Stomach smooth muscle (tissue), 2 donors: Measurements from ENCODE around the gene CLK3.

Source experiments
- H3K27ac ChIP-seq: one replicate; pipeline ENCODE4 v1.7.0; 2013; ENCODE audit warnings: mild to moderate bottlenecking, low read length, inconsistent platforms
- H3K27me3 ChIP-seq, 2 donors: one replicate each; pipeline ENCODE4 v1.7.0; 2013; ENCODE audit warnings: low read length in 2 of 2; ENCODE audit not compliant: insufficient read depth in 2 of 2, control insufficient read depth in 1 of 2
- H3K36me3 ChIP-seq, 2 donors: one replicate each; pipeline ENCODE4 v1.7.0; 2013; ENCODE audit warnings: low read length in 2 of 2; ENCODE audit not compliant: control insufficient read depth in 2 of 2, insufficient read depth in 2 of 2
- H3K4me1 ChIP-seq: one replicate; pipeline ENCODE4 v1.7.0; 2013; ENCODE audit warnings: low read length; ENCODE audit not compliant: control insufficient read depth, insufficient read depth
- H3K4me3 ChIP-seq, 2 donors: one replicate each; pipeline ENCODE4 v1.7.0; 2013; ENCODE audit warnings: low read length in 2 of 2
- H3K9ac ChIP-seq, 2 donors: one replicate each; pipeline ENCODE4 v1.7.0; 2013; ENCODE audit warnings: low read length in 2 of 2, mild to moderate bottlenecking in 1 of 2
- H3K9me3 ChIP-seq, 2 donors: one replicate each; pipeline ENCODE4 v1.7.0; 2013; ENCODE audit warnings: low read length in 2 of 2; ENCODE audit not compliant: control insufficient read depth in 2 of 2
- donor health status: healthy.
- donor health status: Pancreatic carcinoma.

CLK3 gene

GRCh38 chr15:74603026-74603788 lies 12.4 kb upstream of the CLK3 start:
- H3K9ac ChIP-seq: no peak overlapping the region
- no peaks in the 10 kb centered on the region for H3K36me3 ChIP-seq
- no peaks in the 10 kb centered on the region for H3K27me3 ChIP-seq
- H3K4me3 ChIP-seq: no peak overlapping the region
- H3K9me3 ChIP-seq: no peaks in the 10 kb centered on the region
- H3K4me1 ChIP-seq: peaks cover 27% of the 10 kb centered on the region
- no peak overlapping the region for H3K27ac ChIP-seq

DNA sequence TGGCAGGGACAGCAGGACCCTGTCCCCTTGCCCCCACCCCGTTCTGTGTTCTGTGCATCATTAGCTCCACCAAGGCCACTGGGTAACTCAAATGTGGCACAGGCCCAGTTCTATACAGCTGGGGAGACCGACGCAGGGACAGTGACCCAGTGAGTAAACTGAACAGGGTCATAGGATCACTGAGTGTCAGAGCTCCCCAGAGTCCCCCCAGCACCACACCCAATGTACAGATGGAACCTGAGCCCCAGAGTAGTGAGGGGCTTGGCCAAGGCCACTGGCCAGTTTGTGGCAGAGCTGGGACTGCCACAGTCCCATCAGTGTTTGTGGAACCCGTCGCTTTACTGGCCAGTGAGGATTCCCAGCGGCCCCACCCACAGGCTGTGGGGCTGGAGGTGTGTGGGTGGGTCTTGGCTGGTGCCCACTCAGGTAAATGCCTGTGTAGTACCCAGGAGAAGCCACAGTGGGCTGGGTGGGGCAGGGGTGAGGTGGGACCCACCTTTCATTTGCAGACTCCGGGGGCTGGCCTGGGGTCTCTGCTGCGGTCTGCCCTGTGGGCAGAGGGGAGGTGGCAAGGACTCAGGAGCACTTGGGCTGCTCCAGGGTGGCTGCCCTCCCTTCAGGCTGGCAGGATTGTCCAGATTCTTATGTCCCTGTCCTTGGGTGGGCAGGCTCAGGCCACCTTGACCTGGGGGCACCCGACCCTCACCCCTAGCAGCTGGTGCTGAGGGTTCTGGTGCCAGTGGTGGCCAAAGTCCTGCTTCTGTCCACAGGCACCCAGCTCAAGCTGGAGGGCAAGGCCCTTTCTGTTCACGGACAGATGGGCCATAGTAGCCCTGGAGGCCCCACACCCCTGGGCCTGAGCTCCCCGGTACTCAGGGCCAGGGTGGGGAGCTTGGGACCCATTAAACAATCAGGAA lies 11.6 kb upstream of the CLK3 start:
- no peak overlapping the region for H3K9ac ChIP-seq
- no peaks in the 10 kb centered on the region for H3K9me3 ChIP-seq
- H3K27ac ChIP-seq: no peak overlapping the region
- no peaks in the 10 kb centered on the region for H3K36me3 ChIP-seq
- no peak overlapping the region for H3K4me3 ChIP-seq
- no peaks in the 10 kb centered on the region for H3K27me3 ChIP-seq
- peaks cover 22% of the 10 kb centered on the region for H3K4me1 ChIP-seq

- Histone ChIP-seq H3K9me3 (no peaks in the 10 kb centered on the region), H3K27me3 (no peaks in the 10 kb centered on the region), H3K4me3 (no peak overlapping the region), H3K27ac (no peak overlapping the region), H3K9ac (no peak overlapping the region), H3K4me1 (peaks cover 13% of the 10 kb centered on the region), H3K36me3 (no peaks in the 10 kb centered on the region)
Observed at GRCh38 chr15:74604983-74605794, 10.4 kb upstream of the CLK3 start.

DNA sequence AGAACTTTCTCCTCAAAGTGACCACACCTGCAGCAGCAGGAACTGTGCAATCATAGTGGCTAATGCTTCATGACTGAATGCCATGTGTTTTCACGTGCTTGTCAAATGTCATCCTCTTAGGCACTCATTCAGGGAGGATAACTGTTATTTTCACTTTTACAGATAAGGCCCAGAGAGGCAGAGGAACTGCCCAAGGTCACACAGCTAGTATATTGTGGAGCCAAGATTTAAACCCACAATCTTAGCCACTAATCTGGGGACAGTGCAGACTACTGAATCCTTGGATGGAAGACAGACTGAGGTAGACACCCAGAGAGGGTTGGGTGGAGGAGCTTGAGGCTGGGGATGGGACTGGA lies 9.9 kb upstream of the CLK3 start:
- no peak overlapping the region for H3K4me3 ChIP-seq
- peaks cover 7% of the 10 kb centered on the region for H3K4me1 ChIP-seq
- H3K27ac ChIP-seq: no peak overlapping the region
- H3K9me3 ChIP-seq: no peaks in the 10 kb centered on the region
- no peak overlapping the region for H3K9ac ChIP-seq
- H3K27me3 ChIP-seq: no peaks in the 10 kb centered on the region
- H3K36me3 ChIP-seq: no peaks in the 10 kb centered on the region

DNA sequence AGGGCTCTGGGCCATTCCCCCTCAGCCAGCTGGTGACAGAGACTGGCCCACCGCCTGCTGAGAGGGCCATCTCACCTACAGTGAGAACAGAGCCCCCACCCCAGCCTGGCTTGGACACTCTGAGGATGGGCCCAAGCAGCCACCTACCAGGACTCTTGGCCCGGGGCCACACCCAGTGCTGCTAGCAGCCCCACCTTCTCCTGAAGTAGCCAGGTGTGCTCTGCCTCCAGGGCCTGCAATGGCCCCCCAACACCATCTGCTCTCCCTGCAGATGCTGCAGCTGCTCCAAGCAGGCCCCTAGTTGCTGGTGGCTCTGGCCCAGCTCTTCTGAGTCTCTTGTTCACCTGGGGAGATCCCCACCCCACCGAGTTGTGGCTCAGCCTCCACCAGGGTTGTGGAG lies 6.8 kb upstream of the CLK3 start:
- no peaks in the 10 kb centered on the region for H3K9me3 ChIP-seq
- H3K36me3 ChIP-seq: no peaks in the 10 kb centered on the region
- no peaks in the 10 kb centered on the region for H3K27me3 ChIP-seq
- no peak overlapping the region for H3K4me3 ChIP-seq
- H3K4me1 ChIP-seq: no peaks in the 10 kb centered on the region
- no peak overlapping the region for H3K9ac ChIP-seq
- H3K27ac ChIP-seq: no peak overlapping the region

- no peaks in the 10 kb centered on the region for H3K27me3 ChIP-seq
- H3K36me3 ChIP-seq: no peaks in the 10 kb centered on the region
- H3K9ac ChIP-seq: no peak overlapping the region
- no peak overlapping the region for H3K27ac ChIP-seq
- H3K4me3 ChIP-seq: no peak overlapping the region
- peaks cover 7% of the 10 kb centered on the region for H3K4me1 ChIP-seq
- H3K9me3 ChIP-seq: no peaks in the 10 kb centered on the region
Observed at GRCh38 chr15:74609938-74610301, 5.7 kb upstream of the CLK3 start.

- peaks cover 12% of the 10 kb centered on the region for H3K4me1 ChIP-seq
- no peaks in the 10 kb centered on the region for H3K36me3 ChIP-seq
- no peak overlapping the region for H3K9ac ChIP-seq
- H3K4me3 ChIP-seq: no peak overlapping the region
- H3K9me3 ChIP-seq: no peaks in the 10 kb centered on the region
- H3K27ac ChIP-seq: no peak overlapping the region
- H3K27me3 ChIP-seq: no peaks in the 10 kb centered on the region
Observed at GRCh38 chr15:74610302-74610951, 5.2 kb upstream of the CLK3 start.

DNA sequence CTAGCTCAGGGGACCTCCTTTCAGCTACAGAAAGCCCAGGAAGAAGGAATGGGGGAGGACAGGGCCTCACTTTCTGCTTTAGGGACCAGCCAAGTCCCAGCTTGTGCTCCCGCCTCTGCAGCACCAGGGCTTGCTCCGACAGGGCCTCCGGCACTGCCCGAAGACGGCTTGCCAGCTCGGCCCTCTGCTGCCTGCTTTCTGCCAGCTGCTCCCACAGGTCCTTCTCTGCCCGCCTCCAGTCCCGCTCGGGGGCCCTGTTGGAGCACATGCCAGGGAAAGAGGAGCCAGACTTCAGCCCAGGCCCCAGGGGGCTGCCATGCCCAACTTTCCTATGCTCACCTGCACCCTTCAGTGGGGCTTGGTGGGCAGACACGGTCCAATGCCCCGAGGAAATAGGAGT lies 4.3 kb upstream of the CLK3 start:
- H3K27ac ChIP-seq: no peak overlapping the region
- no peaks in the 10 kb centered on the region for H3K36me3 ChIP-seq
- H3K4me3 ChIP-seq: no peak overlapping the region
- no peaks in the 10 kb centered on the region for H3K9me3 ChIP-seq
- no peaks in the 10 kb centered on the region for H3K27me3 ChIP-seq
- H3K4me1 ChIP-seq: peaks cover 16% of the 10 kb centered on the region
- H3K9ac ChIP-seq: no peak overlapping the region

DNA sequence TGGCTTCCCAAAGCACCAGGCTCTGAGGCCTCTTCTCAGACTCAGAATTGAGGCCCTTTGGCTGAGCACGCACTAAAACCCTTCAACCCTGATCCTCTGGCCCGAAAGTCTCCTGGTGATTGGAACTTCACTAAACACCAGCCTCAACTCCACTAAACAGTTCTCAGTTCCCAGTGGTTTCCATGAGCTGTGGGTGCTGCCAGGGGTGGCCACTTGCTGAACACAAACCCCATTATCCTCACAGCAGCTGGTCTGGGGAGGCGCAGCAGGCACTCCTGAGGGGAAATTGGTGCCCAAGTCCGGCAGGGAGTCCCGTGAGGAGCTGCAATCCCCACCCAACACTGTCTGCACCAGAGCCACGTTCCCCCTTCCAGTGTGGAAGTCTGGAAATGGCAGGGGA lies 3.8 kb upstream of the CLK3 start:
- H3K36me3 ChIP-seq: no peaks in the 10 kb centered on the region
- H3K4me3 ChIP-seq: no peak overlapping the region
- peaks cover 21% of the 10 kb centered on the region for H3K4me1 ChIP-seq

GRCh38 chr15:74612677-74613076 lies 3.0 kb upstream of the CLK3 start:
- Histone ChIP-seq H3K4me1 (peaks cover 29% of the 10 kb centered on the region), H3K36me3 (no peaks in the 10 kb centered on the region)

More for the DNA sequence above, 3.8 kb upstream of the CLK3 start:
- Histone ChIP-seq H3K9ac (no peak overlapping the region), H3K9me3 (no peaks in the 10 kb centered on the region), H3K27ac (no peak overlapping the region), H3K27me3 (no peaks in the 10 kb centered on the region)

More at GRCh38 chr15:74612677-74613076, 3.0 kb upstream of the CLK3 start:
- Histone ChIP-seq H3K9me3 (no peaks in the 10 kb centered on the region), H3K27ac (no peak overlapping the region), H3K9ac (no peak overlapping the region), H3K4me3 (no peak overlapping the region), H3K27me3 (no peaks in the 10 kb centered on the region)
